Gastrocnemius medialis (tissue), 4 donors: ENCODE results near the gene ENG. TPM values are rescaled to one million over a fixed set of nuclear protein-coding genes. Genes with fewer than 3 reads are reported as not detected.
"Not testable (repeated sequence)": the region's sequence is repeated elsewhere in the genome, so short reads cannot be mapped to it uniquely, and the experiment has no call there.

Source experiments
- ATAC-seq, 2 donors: fragments of 150-250 bp; one replicate each; pipeline ENCODE4 v1.9.1; 2016
- DNase-seq, 2 donors: peaks; one replicate each; pipeline ENCODE4 v3.0.0-alpha.2; 2019
- H3K27ac ChIP-seq, 4 donors: fragments of 200-600 bp; sonication (generic); 1 replicate in 1 of 4; 2 replicates in 3 of 4; pipeline ENCODE4 v1.5.1; 2016 to 2018; ENCODE audit warnings: mild to moderate bottlenecking in 2 of 4, moderate library complexity in 1 of 4
- H3K27me3 ChIP-seq, 3 donors: fragments of 200-600 bp; sonication (generic) in 2 of 3; 1 replicate in 1 of 3; 2 replicates in 2 of 3; pipeline versions ENCODE4 v1.5.1 to v1.6.0; 2016 to 2019; ENCODE audit warnings: mild to moderate bottlenecking in 1 of 3, moderate library complexity in 1 of 3
- H3K36me3 ChIP-seq, 2 donors: fragments of 200-600 bp; sonication (generic) in 1 of 2; one replicate each; pipeline ENCODE4 v1.5.1; 2017 to 2018
- H3K4me1 ChIP-seq, 2 donors: fragments of 200-600 bp; sonication (generic) in 1 of 2; one replicate each; pipeline ENCODE4 v1.5.1; 2016 to 2017; ENCODE audit warnings: mild to moderate bottlenecking in 2 of 2
- H3K4me3 ChIP-seq, 4 donors: fragments of 200-600 bp; sonication (generic) in 3 of 4; 1 replicate in 1 of 4; 2 replicates in 3 of 4; pipeline ENCODE4 v1.5.1; 2016 to 2019; ENCODE audit warnings: mild to moderate bottlenecking in 2 of 4
- H3K9me3 ChIP-seq, 3 donors: fragments of 200-600 bp; sonication (generic) in 2 of 3; 1 replicate in 1 of 3; 2 replicates in 2 of 3; pipeline ENCODE4 v1.5.1; 2016 to 2019
- POLR2A ChIP-seq, 2 donors: fragments of 450-650 bp; IDR thresholded peaks; one replicate each; pipeline ENCODE4 v1.6.1; 2017; ENCODE audit warnings: antibody characterized with exemption in 2 of 2, mild to moderate bottlenecking in 2 of 2, moderate library complexity in 2 of 2
- in situ Hi-C, 4 donors: fragments of 200-750 bp; cut with MboI; loops; one replicate each; pipeline versions ENCODE4 v1.15.0 to v1.8.0; 2017; ENCODE audit warnings: low sequenced_read_pairs in 4 of 4
- intact Hi-C: fragments of 100-400 bp; cut with DNase I; formaldehyde crosslinking; loops from one replicate; pipeline ENCODE4 v1.15.1; 2023; ENCODE audit warnings: low total_unique reads
- total RNA-seq, 4 donors: library from RNA; depleted of rRNA; stranded (reverse); fragments of >200 nt; gene quantifications; one replicate each; pipeline versions ENCODE4 v1.1.0 to v1.2.3, GENCODE V29; 2016
- TF ChIP-seq, protein P1 (sequence below), 5 experiments: fragments of 450-650 bp in 3 of 5; fragments of 200-600 bp in 2 of 5; sonication (generic) in 2 of 5; IDR thresholded peaks in 4 of 5; conservative IDR thresholded peaks in 1 of 5; 1 replicate in 4 of 5; 2 replicates in 1 of 5; pipeline ENCODE4 v1.5.1; 2016 to 2019; ENCODE audit warnings: antibody characterized with exemption in 5 of 5, mild to moderate bottlenecking in 3 of 5, moderate library complexity in 3 of 5

The ENG gene
- total RNA-seq, 4 donors from 2014 or later = 27.4 to 49.8 (median 32.6) TPM

DNA sequence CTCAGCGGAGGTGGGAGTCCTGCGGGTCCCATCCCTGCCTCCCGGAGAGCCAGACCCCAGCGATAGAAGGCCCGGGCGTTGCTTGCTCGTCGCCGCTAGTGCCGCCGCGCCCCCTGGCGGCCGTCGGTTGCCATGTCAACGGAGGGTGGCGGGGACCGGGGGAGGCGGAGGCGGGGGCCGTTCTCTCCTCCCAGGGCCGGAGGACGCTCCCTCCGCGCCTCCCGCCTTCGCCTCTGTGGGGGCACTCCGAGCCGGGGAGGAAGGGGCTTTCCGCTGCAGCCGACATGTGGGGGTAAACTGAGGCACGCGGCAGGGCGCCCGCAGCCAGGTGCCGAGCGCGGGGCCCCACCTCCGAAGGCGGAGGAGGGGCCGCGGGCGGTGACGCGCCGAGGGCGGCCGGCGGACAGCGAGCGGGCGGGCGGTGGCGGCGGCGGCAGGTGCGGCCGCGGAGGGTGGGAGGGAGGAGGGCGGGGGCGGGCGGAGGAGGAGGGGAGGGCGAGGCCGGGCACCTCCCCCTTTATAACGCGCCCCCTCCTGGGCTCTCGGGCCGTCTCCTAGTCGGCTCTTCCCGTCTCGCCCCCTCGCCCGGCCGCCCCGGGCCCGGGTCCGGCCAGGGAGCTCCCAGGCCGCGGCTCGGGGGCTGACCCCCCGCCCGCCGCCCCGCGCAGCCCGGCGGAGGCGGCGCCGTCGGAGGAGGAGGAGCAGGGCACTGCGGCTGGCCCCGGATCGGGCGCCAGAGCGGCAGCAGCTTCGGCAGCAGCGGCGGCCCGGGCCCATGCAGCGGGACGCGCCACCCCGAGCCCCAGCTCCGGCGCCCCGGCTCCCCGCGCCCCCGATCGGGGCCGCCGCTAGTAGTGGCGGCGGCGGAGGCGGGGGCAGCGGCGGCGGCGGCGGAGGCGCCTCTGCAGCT is 69.2 kb downstream of the ENG start:
- Histone ChIP-seq H3K4me3 (peak overlapping the region; percentile 59 to 100 (median 92)), H3K36me3 (peaks cover 0 to 33% of the 10 kb centered on the region in 2 donors), H3K27ac (peak overlapping the region; percentile 89 to 98 (median 96)), H3K9me3 (no peaks in the 10 kb centered on the region), H3K27me3 (no peaks in the 10 kb centered on the region), H3K4me1 (peaks cover 7 to 12% of the 10 kb centered on the region in 2 donors)
- intact Hi-C loops = loop anchor here (1.0 to 5.0 kb wide), 8 partner anchors 14 to 195 kb away; partner anchors contain the start of genes AK1, FPGS, ST6GALNAC4 and STXBP1
- in situ Hi-C loops = loop anchor here in 1 of 4 donors (10.0 kb wide), 1 partner anchor 50 kb away; the partner anchor contains the start of gene TOR2A
- DNase-seq = peak; percentile 73 to 84
- TF ChIP-seq, protein P1, sequence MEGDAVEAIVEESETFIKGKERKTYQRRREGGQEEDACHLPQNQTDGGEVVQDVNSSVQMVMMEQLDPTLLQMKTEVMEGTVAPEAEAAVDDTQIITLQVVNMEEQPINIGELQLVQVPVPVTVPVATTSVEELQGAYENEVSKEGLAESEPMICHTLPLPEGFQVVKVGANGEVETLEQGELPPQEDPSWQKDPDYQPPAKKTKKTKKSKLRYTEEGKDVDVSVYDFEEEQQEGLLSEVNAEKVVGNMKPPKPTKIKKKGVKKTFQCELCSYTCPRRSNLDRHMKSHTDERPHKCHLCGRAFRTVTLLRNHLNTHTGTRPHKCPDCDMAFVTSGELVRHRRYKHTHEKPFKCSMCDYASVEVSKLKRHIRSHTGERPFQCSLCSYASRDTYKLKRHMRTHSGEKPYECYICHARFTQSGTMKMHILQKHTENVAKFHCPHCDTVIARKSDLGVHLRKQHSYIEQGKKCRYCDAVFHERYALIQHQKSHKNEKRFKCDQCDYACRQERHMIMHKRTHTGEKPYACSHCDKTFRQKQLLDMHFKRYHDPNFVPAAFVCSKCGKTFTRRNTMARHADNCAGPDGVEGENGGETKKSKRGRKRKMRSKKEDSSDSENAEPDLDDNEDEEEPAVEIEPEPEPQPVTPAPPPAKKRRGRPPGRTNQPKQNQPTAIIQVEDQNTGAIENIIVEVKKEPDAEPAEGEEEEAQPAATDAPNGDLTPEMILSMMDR (IDR thresholded peaks at IDR 0.05 in 4 of 5, conservative IDR thresholded peaks at IDR 0.05 in 1 of 5) = peak; percentile 79 to 99 (median 99)
- TF ChIP-seq POLR2A (IDR thresholded peaks at IDR 0.05) = no peak
- peak; percentile 80 for ATAC-seq

DNA sequence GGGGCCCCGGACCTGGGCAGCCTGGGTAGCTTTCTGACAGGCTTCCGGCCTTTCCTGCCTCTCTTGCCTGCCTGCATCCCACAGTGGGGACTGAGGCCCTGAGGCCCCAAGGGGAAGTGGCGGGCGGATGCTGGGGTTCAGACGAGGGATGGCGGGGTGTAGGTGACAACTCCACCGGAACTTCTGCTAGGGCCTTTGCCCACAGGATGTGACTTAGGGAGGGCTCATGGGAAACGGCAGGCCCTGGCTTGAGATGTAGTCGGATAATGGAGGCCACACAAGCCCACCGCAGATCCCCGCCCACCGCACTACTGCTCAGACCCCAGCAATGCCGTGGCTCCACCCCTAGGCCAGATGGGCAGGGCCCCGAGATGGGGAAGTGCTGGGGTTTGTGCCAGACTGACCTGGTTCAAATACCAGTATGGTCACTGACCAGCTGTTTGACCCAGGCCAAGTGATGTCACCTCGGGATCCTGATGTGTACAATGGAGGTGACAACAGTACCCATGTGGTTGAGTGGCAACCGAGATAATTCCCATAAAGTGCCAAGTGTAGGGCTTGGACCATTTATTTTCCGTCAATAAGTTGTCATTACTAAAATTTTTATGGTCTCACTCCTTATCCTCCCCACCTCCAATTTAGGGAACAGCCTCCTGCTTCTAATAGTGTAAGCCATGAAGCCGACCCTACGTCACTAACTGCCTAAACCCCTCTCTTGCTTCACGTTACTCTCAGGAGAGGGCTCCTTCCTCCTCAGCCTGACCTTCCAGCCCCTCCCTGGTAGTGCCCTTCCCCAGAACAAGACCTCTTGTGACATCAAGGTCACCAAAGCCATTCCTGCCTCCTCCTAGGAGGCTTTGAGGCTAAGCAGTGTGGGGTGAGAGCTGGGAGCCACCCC is 71.1 kb downstream of the ENG start:
- intact Hi-C loops (no loop called here), in situ Hi-C loops (loop anchor here (5.0 to 10.0 kb wide), 2 partner anchors 46 to 49 kb away; partner anchors contain the start of gene TOR2A (in 4 of the 4))
- DNase-seq (no peak), ATAC-seq (no peak)
- no peak overlapping the region for H3K4me3 ChIP-seq
- peak overlapping the region; percentile 11 to 98 (median 59) for H3K27ac ChIP-seq
- H3K9me3 ChIP-seq = no peaks in the 10 kb centered on the region
- peaks cover 0 to 14% of the 10 kb centered on the region in 2 donors for H3K36me3 ChIP-seq
- no peaks in the 10 kb centered on the region for H3K27me3 ChIP-seq
- H3K4me1 ChIP-seq = peaks cover 12% of the 10 kb centered on the region in 2 donors
- TF ChIP-seq, protein P1 (IDR thresholded peaks at IDR 0.05 in 4 of 5, conservative IDR thresholded peaks at IDR 0.05 in 1 of 5) = no peak
- TF ChIP-seq POLR2A (IDR thresholded peaks at IDR 0.05) = no peak

DNA sequence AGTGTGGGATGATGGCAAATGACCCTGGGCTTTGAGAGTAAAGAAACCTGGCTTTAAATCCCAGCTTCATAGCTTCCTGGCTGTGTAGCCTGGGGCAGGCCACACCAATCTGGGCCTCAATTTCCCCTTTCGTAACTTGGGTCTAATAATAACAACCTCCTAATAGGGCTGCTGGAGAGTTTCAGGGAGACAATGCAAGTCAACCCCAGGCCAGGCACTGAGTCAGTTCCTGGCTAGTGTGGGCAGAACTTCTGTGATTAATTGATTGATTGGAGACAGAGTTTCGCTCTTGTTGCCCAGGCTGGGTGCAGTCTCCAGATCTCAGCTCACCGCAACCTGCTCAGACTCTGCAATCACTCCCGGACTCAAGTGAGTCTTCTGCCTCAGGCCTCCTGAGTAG is 72.7 kb downstream of the ENG start:
- no peak overlapping the region for H3K27ac ChIP-seq
- in situ Hi-C loops (loop anchor here (5.0 to 10.0 kb wide), 2 partner anchors 45 to 47 kb away; partner anchors contain the start of gene TOR2A (in 4 of the 4)), intact Hi-C loops (no loop called here)
- no peak for ATAC-seq
- no peaks in the 10 kb centered on the region for H3K36me3 ChIP-seq
- H3K4me1 ChIP-seq = peaks cover 4 to 5% of the 10 kb centered on the region in 2 donors
- TF ChIP-seq, protein P1 (IDR thresholded peaks at IDR 0.05 in 4 of 5, conservative IDR thresholded peaks at IDR 0.05 in 1 of 5) = no peak
- no peak for TF ChIP-seq POLR2A (IDR thresholded peaks at IDR 0.05)
- H3K4me3 ChIP-seq = no peak overlapping the region
- no peaks in the 10 kb centered on the region for H3K27me3 ChIP-seq
- DNase-seq = no peak
- no peaks in the 10 kb centered on the region for H3K9me3 ChIP-seq

DNA sequence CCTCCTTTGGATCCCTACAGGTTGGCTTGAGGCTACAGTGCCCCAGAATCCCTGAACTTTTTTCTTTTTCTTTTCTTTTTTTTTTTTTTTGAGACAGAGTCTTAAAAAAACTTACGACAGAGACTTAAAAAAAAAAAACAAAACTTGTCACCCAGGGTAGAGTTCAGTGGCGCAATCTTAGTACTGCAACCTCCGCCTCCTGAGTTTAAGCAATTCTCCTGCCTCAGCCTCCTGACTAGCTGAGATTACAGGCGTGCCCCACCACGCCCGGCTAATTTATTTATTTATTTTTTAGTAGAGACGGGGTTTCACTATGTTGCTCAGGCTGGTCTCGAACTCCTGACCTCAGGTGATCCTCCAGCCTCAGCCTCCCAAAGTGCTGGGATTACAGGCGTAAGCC is 73.5 kb downstream of the ENG start:
- DNase-seq, H3K27ac ChIP-seq, ATAC-seq, H3K4me1 ChIP-seq, H3K9me3 ChIP-seq, H3K27me3 ChIP-seq, H3K4me3 ChIP-seq, intact Hi-C loops, H3K36me3 ChIP-seq: not testable (repeated sequence)
- in situ Hi-C loops = loop anchor here (5.0 to 10.0 kb wide), 2 partner anchors 44 to 46 kb away; partner anchors contain the start of gene TOR2A (in 4 of the 4)
